HepG2 (cell line): Measurements from ENCODE around the gene HAS3. TPM values are rescaled to one million over a fixed set of nuclear protein-coding genes. Genes with fewer than 3 reads are reported as not detected.

Experiments used
- ATAC-seq: fragments of 200-7000 bp; cut with Tn5 transposase; 3 replicates; pipeline ENCODE4 v1.9.1; 2020; ENCODE audit warnings: mild to moderate bottlenecking, moderate library complexity
- BruUV-seq: library from RNA; stranded (reverse); fragments of 400-500 nt; replicated peaks from 2 replicates; lab custom pipeline; 2021; lab: Mats Ljungman, UMichigan
- CTCF ChIA-PET: fragments of 300-600 bp; formaldehyde crosslinking; extraction: SDS; loops from one replicate; lab custom pipeline; 2021; ENCODE audit warnings: low total read pairs, inconsistent platforms, low intra/inter-chr PET ratio; lab: Yijun Ruan, JAX
- POLR2A ChIA-PET: fragments of 350-600 bp; sonication (Branson Sonifier 250); formaldehyde crosslinking; loops from one replicate; lab custom pipeline; 2020; ENCODE audit warnings: antibody characterized with exemption, inconsistent platforms; lab: Yijun Ruan, JAX
- DNase-seq: peaks from one replicate; pipeline ENCODE4 v3.0.0-alpha.2; 2015; ENCODE audit warnings: low spot score
- FAIRE-seq: peaks from 3 replicates; lab custom pipeline; 2011; peaks lifted over from hg19 to GRCh38; lab: Jason Lieb, UNC
- H2AFZ ChIP-seq: one replicate; pipeline ENCODE4 v1.6.1; 2011; ENCODE audit warnings: low read length, inconsistent platforms
- H3K27ac ChIP-seq: fragments of 300-600 bp; 3 replicates; pipeline ENCODE4 v1.8.0; 2011; ENCODE audit warnings: mixed run types, mild to moderate bottlenecking, mixed read lengths, low read length, inconsistent platforms; ENCODE audit not compliant: insufficient read depth; ENCODE audit errors: extremely low read length
- H3K27me3 ChIP-seq, 2 experiments: fragments of 200-600 bp in 1 of 2; 2 replicates in 1 of 2; 3 replicates in 1 of 2; pipeline versions ENCODE4 v1.6.0 to v1.8.0; 2011; ENCODE audit warnings: low read length in 2 of 2, mild to moderate bottlenecking in 2 of 2, moderate library complexity in 2 of 2, inconsistent platforms in 1 of 2; ENCODE audit not compliant: insufficient read depth in 2 of 2, control insufficient read depth in 1 of 2
- H3K36me3 ChIP-seq, 2 experiments: fragments of 200-600 bp in 1 of 2; replicated peaks in 1 of 2; 2 replicates in 1 of 2; 3 replicates in 1 of 2; pipeline versions ENCODE4 v1.5.1 to v1.8.0; 2011; ENCODE audit warnings: low read length in 2 of 2, inconsistent platforms in 1 of 2; ENCODE audit not compliant: insufficient read depth in 2 of 2, control insufficient read depth in 1 of 2
- H3K4me1 ChIP-seq: 2 replicates; pipeline ENCODE4 v1.5.1; 2012; ENCODE audit warnings: low read length, inconsistent platforms; ENCODE audit not compliant: insufficient read depth
- H3K4me2 ChIP-seq: 2 replicates; pipeline ENCODE4 v1.6.0; 2011; ENCODE audit warnings: low read depth, low read length, inconsistent platforms
- H3K4me3 ChIP-seq, 3 experiments: fragments of 200-600 bp in 1 of 3; sonication (generic), shearing (Covaris generic) in 1 of 3; replicated peaks in 1 of 3; 2 replicates each; pipeline ENCODE4 v1.5.1; 2011 to 2016; ENCODE audit warnings: low read length in 3 of 3, inconsistent platforms in 2 of 3, low read depth in 2 of 3, mild to moderate bottlenecking in 2 of 3, control low read depth in 1 of 3, mixed read lengths in 1 of 3; ENCODE audit not compliant: insufficient read depth in 1 of 3
- H3K79me2 ChIP-seq: one replicate; pipeline ENCODE4 v1.6.1; 2011; ENCODE audit warnings: low read length, inconsistent platforms; ENCODE audit not compliant: insufficient read depth
- H3K9ac ChIP-seq: 2 replicates; pipeline ENCODE4 v1.6.0; 2011; ENCODE audit warnings: mild to moderate bottlenecking, low read depth, low read length, inconsistent platforms; ENCODE audit not compliant: insufficient read depth
- H3K9me3 ChIP-seq: 2 replicates; pipeline ENCODE4 v1.5.1; 2012; ENCODE audit warnings: mild to moderate bottlenecking, low read length
- H4K20me1 ChIP-seq: 2 replicates; pipeline ENCODE4 v1.6.0; 2011; ENCODE audit warnings: inconsistent platforms, mild to moderate bottlenecking, low read length, moderate library complexity; ENCODE audit not compliant: insufficient read depth
- FOSL2 ChIP-seq: sonication (generic); formaldehyde crosslinking; IDR thresholded peaks from 2 replicates; pipeline ENCODE4 v1.4.0; 2020; ENCODE audit warnings: missing genetic modification reagents
- FOXM1 ChIP-seq: sonication (generic); formaldehyde crosslinking; IDR thresholded peaks from 2 replicates; pipeline ENCODE4 v1.5.0; 2020; ENCODE audit warnings: missing genetic modification reagents
- IKZF1 ChIP-seq: fragments of 450-650 bp; IDR thresholded peaks from 2 replicates; pipeline ENCODE4 v1.7.1; 2016
- KLF6 ChIP-seq: IDR thresholded peaks from 2 replicates; pipeline ENCODE4 v1.8.0; 2016; ENCODE audit warnings: missing biosample characterization, missing genetic modification reagents
- PHF8 ChIP-seq: sonication (generic); formaldehyde crosslinking; IDR thresholded peaks from 2 replicates; pipeline ENCODE4 v1.5.0; 2020; ENCODE audit warnings: missing genetic modification reagents
- SIN3A ChIP-seq: IDR thresholded peaks from 2 replicates; pipeline ENCODE4 v1.6.1; 2011; ENCODE audit warnings: low read depth, mild to moderate bottlenecking, control low read depth, low read length, borderline replicate concordance
- SUZ12 ChIP-seq: fragments of 150-350 bp; IDR thresholded peaks from 2 replicates; pipeline ENCODE4 v1.6.1; 2014; ENCODE audit warnings: low read depth, low read length
- TEF ChIP-seq: sonication (generic); formaldehyde crosslinking; IDR thresholded peaks from 2 replicates; pipeline ENCODE4 v1.5.0; 2020; ENCODE audit warnings: missing genetic modification reagents
- ZBTB20 ChIP-seq: sonication (generic); formaldehyde crosslinking; IDR thresholded peaks from 2 replicates; pipeline ENCODE4 v1.8.1; 2023; ENCODE audit warnings: missing genetic modification reagents, low read depth, mild to moderate bottlenecking, borderline replicate concordance
- ZBTB7B ChIP-seq: sonication (generic); formaldehyde crosslinking; IDR thresholded peaks from 2 replicates; pipeline ENCODE4 v1.4.0; 2020; ENCODE audit warnings: missing genetic modification reagents
- ZFP36L2 ChIP-seq: sonication (generic); formaldehyde crosslinking; IDR thresholded peaks from 2 replicates; pipeline ENCODE4 v1.4.0; 2020; ENCODE audit warnings: missing genetic modification reagents
- ZFP90 ChIP-seq: sonication (generic); formaldehyde crosslinking; IDR thresholded peaks from 2 replicates; pipeline ENCODE4 v1.8.0; 2022; ENCODE audit warnings: missing genetic modification reagents, mild to moderate bottlenecking, inconsistent platforms, borderline replicate concordance
- ZNF333 ChIP-seq: sonication (generic); formaldehyde crosslinking; IDR thresholded peaks from 2 replicates; pipeline ENCODE4 v1.4.0; 2020; ENCODE audit warnings: mild to moderate bottlenecking, missing genetic modification reagents, borderline replicate concordance
- ZNF431 ChIP-seq: sonication (generic); formaldehyde crosslinking; IDR thresholded peaks from 2 replicates; pipeline ENCODE4 v1.9.0; 2022; ENCODE audit warnings: missing genetic modification reagents, low read depth, mild to moderate bottlenecking, borderline replicate concordance
- ZNF530 ChIP-seq: sonication (generic); formaldehyde crosslinking; IDR thresholded peaks from 2 replicates; pipeline ENCODE4 v1.5.0; 2020; ENCODE audit warnings: low read depth, mild to moderate bottlenecking, missing genetic modification reagents
- ZNF7 ChIP-seq: IDR thresholded peaks from 2 replicates; pipeline ENCODE4 v1.6.1; 2016; ENCODE audit warnings: missing biosample characterization, missing genetic modification reagents
- ZNF720 ChIP-seq: sonication (generic); formaldehyde crosslinking; IDR thresholded peaks from 2 replicates; pipeline ENCODE4 v1.4.0; 2020; ENCODE audit warnings: missing genetic modification reagents
- ZNF768 ChIP-seq: sonication (generic); formaldehyde crosslinking; IDR thresholded peaks from 2 replicates; pipeline ENCODE4 v1.4.0; 2020; ENCODE audit warnings: missing genetic modification reagents
- ZNF788 ChIP-seq: sonication (generic); formaldehyde crosslinking; IDR thresholded peaks from 2 replicates; pipeline ENCODE4 v1.5.0; 2020; ENCODE audit warnings: mild to moderate bottlenecking, missing genetic modification reagents, borderline replicate concordance
- WGBS: methylation state at CpG from one replicate; pipeline ENCODE4 v1.1.6; 2017; ENCODE audit warnings: low lambda C conversion rate; 5-methylcytosine and 5-hydroxymethylcytosine counted together
- in situ Hi-C: cut with HindIII; loops from 2 replicates; pipeline ENCODE4 v1.10.0; 2017; ENCODE audit warnings: low pct_unique_long_range_greater_than_20kb; ENCODE audit not compliant: extremely low pct_ligation_motif_present
- intact Hi-C: fragments of 100-400 bp; cut with micrococcal nuclease; formaldehyde crosslinking; loops from one replicate; pipeline ENCODE4 v1.10.0; 2022; ENCODE audit not compliant: unreplicated experiment
- polyA plus RNA-seq, 8 experiments: library from polyadenylated mRNA; depleted of rRNA in 3 of 8; stranded (reverse) in 7 of 8; unstranded in 1 of 8; fragments of >200 nt; fragmentation: Illumina TruSeq in 4 of 8; extraction: Trizol in 4 of 8; gene quantifications; 2 replicates each; pipeline versions ENCODE4 v1.2.1 to v1.2.3, GENCODE V29; 2011 to 2016; ENCODE audit warnings: low read depth in 4 of 8, missing spikeins in 1 of 8, mixed read lengths in 1 of 8; ENCODE audit not compliant: insufficient read depth in 1 of 8
- total RNA-seq, 5 experiments: library from RNA; depleted of rRNA; stranded (reverse); fragments of >200 nt; fragmentation: Illumina TruSeq; extraction: Trizol; gene quantifications; 2 replicates each; pipeline ENCODE4 v1.2.3, GENCODE V29; 2016; ENCODE audit warnings: low read depth in 1 of 5

Gene HAS3
- total and polyA plus RNA-seq, 2 of the 13 experiments (the other 11 are each of a cell fraction or from before 2014, with no cell fraction given) = 0.04 to 0.30 TPM

DNA sequence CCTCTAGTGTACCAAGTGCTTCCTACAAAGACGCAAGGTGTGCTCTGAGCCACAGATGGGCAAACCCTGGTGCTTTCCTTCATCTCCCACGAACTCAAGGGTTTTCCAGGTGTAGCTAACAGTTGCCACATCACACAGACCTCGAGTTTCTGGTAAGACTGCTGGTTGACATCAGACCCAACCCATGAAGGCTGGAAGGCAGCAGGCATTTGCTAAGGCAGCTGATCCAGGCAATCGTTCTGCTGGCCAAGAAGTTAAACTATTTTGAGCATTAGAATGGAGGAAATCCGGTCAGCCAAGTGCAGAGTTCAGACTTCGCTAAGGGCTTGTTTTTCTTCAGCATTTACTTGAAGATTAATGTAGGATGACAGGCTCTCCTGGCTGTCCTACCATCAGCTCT lies 11.5 kb downstream of the HAS3 start:
- Histone ChIP-seq H3K9ac (no peak overlapping the region), H3K27me3 (no peaks in the 10 kb centered on the region), H3K9me3 (no peaks in the 10 kb centered on the region), H3K4me1 (0 out of 2 replicates have a peak, but pooled peaks cover 5% of the 10 kb centered on the region), H4K20me1 (no peaks in the 10 kb centered on the region), H3K36me3 (peaks cover 19 to 43% of the 10 kb centered on the region in 2 experiments), H2AFZ (no peak overlapping the region), H3K4me2 (no peak overlapping the region), H3K27ac (no peak overlapping the region), H3K4me3 (no peak overlapping the region), H3K79me2 (no peaks in the 10 kb centered on the region)
- intact Hi-C loops (no loop called here), in situ Hi-C loops (loop anchor here (25.0 kb wide), 1 partner anchor 405 kb away; no protein-coding TSS in a partner anchor)
- DNase-seq = no peak
- WGBS = 89% methylated on average over 6 of the region's 6 CpGs
- ChIA-PET CTCF (no interaction called here), POLR2A (no interaction called here)
- no peak for TF ChIP-seq ZFP90
- no peak for TF ChIP-seq ZBTB20 (CRISPR knock-in tag)
- no peak for TF ChIP-seq IKZF1
- no peak for TF ChIP-seq ZNF768 (CRISPR knock-in tag)
- TF ChIP-seq ZNF788 (CRISPR knock-in tag) = no peak
- TF ChIP-seq KLF6 (CRISPR knock-in tag) = no peak
- TF ChIP-seq ZNF431 = no peak
- TF ChIP-seq ZNF7 (CRISPR knock-in tag) = no peak
- no peak for TF ChIP-seq ZNF530 (CRISPR knock-in tag)
- TF ChIP-seq SUZ12 = no peak
- TF ChIP-seq FOXM1 (CRISPR knock-in tag) = no peak
- TF ChIP-seq TEF = no peak
- TF ChIP-seq ZNF333 (CRISPR knock-in tag) = no peak
- no peak for TF ChIP-seq ZFP36L2 (CRISPR knock-in tag)
- no peak for TF ChIP-seq ZNF720 (CRISPR knock-in tag)
- no peak for TF ChIP-seq PHF8
- TF ChIP-seq SIN3A = no peak
- no peak for TF ChIP-seq FOSL2 (CRISPR knock-in tag)
- no peak for TF ChIP-seq ZBTB7B (CRISPR knock-in tag)
- no TSS peak for BruUV-seq
- FAIRE-seq = no peak
- ATAC-seq = no peak
